Neural cell (in vitro differentiated cells): Measurements from ENCODE around the gene OTUB2. TPM values are rescaled to one million over a fixed set of nuclear protein-coding genes. Genes with fewer than 3 reads are reported as not detected.

Experiments used
- H2AFZ ChIP-seq: fragments of 200-600, 300-800 bp; sonication (generic), shearing (Covaris generic); 2 replicates; pipeline ENCODE4 v1.6.0; 2014; ENCODE audit warnings: low read depth, mild to moderate bottlenecking, antibody characterized with exemption, low read length, moderate library complexity
- H3F3A ChIP-seq: fragments of 200-600 bp; shearing (Covaris generic); 2 replicates; pipeline ENCODE4 v1.6.1; 2016; ENCODE audit warnings: mild to moderate bottlenecking, moderate library complexity, mixed read lengths, antibody characterized with exemption, low read length; ENCODE audit not compliant: insufficient read depth, poor library complexity, severe bottlenecking
- H3K27ac ChIP-seq: fragments of 200-600, 300-800 bp; sonication (generic), shearing (Covaris generic); 2 replicates; pipeline ENCODE4 v1.5.1; 2014; ENCODE audit warnings: mild to moderate bottlenecking, low read length, moderate library complexity
- H3K27me3 ChIP-seq: fragments of 300-800, 200-600 bp; sonication (generic), shearing (Covaris generic); 2 replicates; pipeline ENCODE4 v1.6.0; 2014; ENCODE audit warnings: mild to moderate bottlenecking, low read depth, low read length, moderate library complexity; ENCODE audit not compliant: insufficient read depth
- H3K36me3 ChIP-seq: fragments of 300-800, 200-600 bp; sonication (generic), shearing (Covaris generic); 2 replicates; pipeline ENCODE4 v1.5.1; 2014; ENCODE audit warnings: mild to moderate bottlenecking, antibody characterized with exemption, low read length, moderate library complexity; ENCODE audit not compliant: insufficient read depth
- H3K4me2 ChIP-seq: fragments of 300-800, 200-600 bp; sonication (generic), shearing (Covaris generic); 2 replicates; pipeline ENCODE4 v1.6.0; 2014; ENCODE audit warnings: mild to moderate bottlenecking, low read length
- H3K4me3 ChIP-seq: fragments of 300-800, 200-600 bp; sonication (generic), shearing (Covaris generic); 2 replicates; pipeline ENCODE4 v1.5.1; 2014; ENCODE audit warnings: mild to moderate bottlenecking, low read length, moderate library complexity
- H3K79me2 ChIP-seq: fragments of 200-600 bp; shearing (Covaris generic); replicated peaks from 2 replicates; pipeline ENCODE4 v1.6.0; 2014; ENCODE audit warnings: mild to moderate bottlenecking, low read length, moderate library complexity; ENCODE audit not compliant: insufficient read depth
- H3K9ac ChIP-seq: fragments of 300-800, 200-600 bp; sonication (generic), shearing (Covaris generic); 2 replicates; pipeline ENCODE4 v1.6.1; 2016; ENCODE audit warnings: mild to moderate bottlenecking, low read length, mixed read lengths
- H3K9me2 ChIP-seq: fragments of 200-600 bp; shearing (Covaris generic); 2 replicates; pipeline ENCODE4 v1.6.1; 2016; ENCODE audit warnings: mild to moderate bottlenecking, low read length, mixed read lengths; ENCODE audit not compliant: insufficient read depth
- H3K9me3 ChIP-seq: fragments of 200-600, 300-800 bp; sonication (generic), shearing (Covaris generic); 2 replicates; pipeline ENCODE4 v1.6.1; 2016; ENCODE audit warnings: mild to moderate bottlenecking, mixed run types, low read length, moderate library complexity, mixed read lengths
- H4K20me1 ChIP-seq: fragments of 200-600 bp; shearing (Covaris generic); 2 replicates; pipeline ENCODE4 v1.6.1; 2016; ENCODE audit warnings: mild to moderate bottlenecking, mixed run types; ENCODE audit not compliant: insufficient read depth
- CTCF ChIP-seq: fragments of 450-650 bp; IDR thresholded peaks from 2 replicates; pipeline ENCODE4 v1.5.1; 2014; ENCODE audit warnings: antibody characterized with exemption, mild to moderate bottlenecking, moderate library complexity; ENCODE audit not compliant: poor library complexity, severe bottlenecking
- EP300 ChIP-seq: fragments of 450-650 bp; conservative IDR thresholded peaks from 2 replicates; pipeline ENCODE4 v1.6.1; 2014; ENCODE audit warnings: antibody characterized with exemption, mild to moderate bottlenecking, moderate library complexity; ENCODE audit not compliant: poor library complexity, severe bottlenecking
- EZH2 ChIP-seq: fragments of 200-600, 300-800 bp; shearing (Covaris generic), sonication (generic); IDR thresholded peaks from 2 replicates; pipeline ENCODE4 v1.6.1; 2014; ENCODE audit warnings: antibody characterized with exemption, low read length, borderline replicate concordance, mild to moderate bottlenecking; ENCODE audit not compliant: insufficient read depth, poor library complexity, severe bottlenecking
- MXI1 ChIP-seq: fragments of 450-650 bp; conservative IDR thresholded peaks from 2 replicates; pipeline ENCODE4 v1.6.1; 2014; ENCODE audit warnings: antibody characterized with exemption, mild to moderate bottlenecking; ENCODE audit not compliant: poor library complexity, severe bottlenecking
- POLR2AphosphoS5 ChIP-seq: IDR thresholded peaks from 2 replicates; pipeline ENCODE4 v1.6.1; 2012
- RAD21 ChIP-seq: fragments of 450-650 bp; conservative IDR thresholded peaks from 2 replicates; pipeline ENCODE4 v1.6.1; 2014; ENCODE audit warnings: antibody characterized with exemption, mild to moderate bottlenecking, moderate library complexity
- REST ChIP-seq: IDR thresholded peaks from 2 replicates; pipeline ENCODE4 v1.6.1; 2012; ENCODE audit warnings: borderline replicate concordance
- SMC3 ChIP-seq: fragments of 450-650 bp; conservative IDR thresholded peaks from 2 replicates; pipeline ENCODE4 v1.6.1; 2014; ENCODE audit warnings: antibody characterized with exemption, mild to moderate bottlenecking, moderate library complexity; ENCODE audit not compliant: poor library complexity
- TAF1 ChIP-seq: IDR thresholded peaks from 2 replicates; pipeline ENCODE4 v1.6.1; 2012; ENCODE audit warnings: low read depth
- polyA plus RNA-seq: library from polyadenylated mRNA; depleted of rRNA; stranded (reverse); fragments of >200 nt; gene quantifications from 2 replicates; pipeline ENCODE4 v1.2.3, GENCODE V29; 2014

Gene OTUB2
- polyA plus RNA-seq, 1 donor from 2014 or later, result 2.5 TPM

- H2AFZ ChIP-seq, result no peak overlapping the region
- H3F3A ChIP-seq, result no peaks in the 10 kb centered on the region
- H3K4me2 ChIP-seq, result no peak overlapping the region
- no peaks in the 10 kb centered on the region for H3K9me3 ChIP-seq
- H3K79me2 ChIP-seq, result no peaks in the 10 kb centered on the region
- H3K27me3 ChIP-seq, result no peaks in the 10 kb centered on the region
- no peaks in the 10 kb centered on the region for H3K9me2 ChIP-seq
- H3K36me3 ChIP-seq, result peaks cover 12% of the 10 kb centered on the region
- no peak for TF ChIP-seq POLR2AphosphoS5
- TF ChIP-seq EZH2, result no peak
- TF ChIP-seq TAF1, result no peak
- TF ChIP-seq MXI1, result no peak
- no peak for TF ChIP-seq SMC3
- TF ChIP-seq RAD21, result no peak
- TF ChIP-seq REST, result no peak
- TF ChIP-seq CTCF, result no peak
- TF ChIP-seq EP300, result no peak
- no peak overlapping the region for H3K9ac ChIP-seq
- no peaks in the 10 kb centered on the region for H4K20me1 ChIP-seq
- H3K4me3 ChIP-seq, result no peak overlapping the region
- no peak overlapping the region for H3K27ac ChIP-seq
Observed at GRCh38 chr14:94054936-94055335, 28.8 kb downstream of the OTUB2 start.

- no peak overlapping the region for H3K4me2 ChIP-seq
- no peaks in the 10 kb centered on the region for H3K9me3 ChIP-seq
- no peaks in the 10 kb centered on the region for H3F3A ChIP-seq
- no peak overlapping the region for H2AFZ ChIP-seq
- H3K27ac ChIP-seq, result no peak overlapping the region
- H3K4me3 ChIP-seq, result no peak overlapping the region
- no peaks in the 10 kb centered on the region for H3K9me2 ChIP-seq
- H3K79me2 ChIP-seq, result no peaks in the 10 kb centered on the region
- peaks cover 19% of the 10 kb centered on the region for H3K36me3 ChIP-seq
- no peak overlapping the region for H3K9ac ChIP-seq
- TF ChIP-seq EP300, result no peak
- TF ChIP-seq CTCF, result no peak
- no peak for TF ChIP-seq RAD21
- TF ChIP-seq SMC3, result no peak
- no peak for TF ChIP-seq POLR2AphosphoS5
- TF ChIP-seq MXI1, result no peak
- no peak for TF ChIP-seq EZH2
- TF ChIP-seq TAF1, result no peak
- no peak for TF ChIP-seq REST
- no peaks in the 10 kb centered on the region for H4K20me1 ChIP-seq
- no peaks in the 10 kb centered on the region for H3K27me3 ChIP-seq
Observed at GRCh38 chr14:94056579-94057308, 30.6 kb downstream of the OTUB2 start.
